PC-9 (cell line): ENCODE measurements around the gene KCTD7. TPM values are rescaled to one million over a fixed set of nuclear protein-coding genes. Genes with fewer than 3 reads are reported as not detected.
"Not testable (repeated sequence)": the region's sequence is repeated elsewhere in the genome, so short reads cannot be mapped to it uniquely, and the experiment has no call there.

ENCODE experiments used
- BruUV-seq: library from RNA; stranded (reverse); fragments of 400-500 nt; replicated peaks from 2 replicates; lab custom pipeline; 2021; lab: Mats Ljungman, UMichigan
- CTCF ChIA-PET: fragments of 300-600 bp; sonication (Branson Sonifier 250); formaldehyde crosslinking; loops from one replicate; lab custom pipeline; 2022; ENCODE audit warnings: antibody characterized with exemption; lab: Charles Lee
- POLR2A ChIA-PET: fragments of 300-600 bp; sonication (Branson Sonifier 250); formaldehyde crosslinking; loops from one replicate; lab custom pipeline; 2022; ENCODE audit warnings: antibody characterized with exemption; ENCODE audit not compliant: unreplicated experiment; lab: Charles Lee
- DNase-seq, 2 experiments: peaks; one replicate each; pipeline versions ENCODE4 v3.0.0 to v3.0.0-alpha.2; 2015 to 2022; ENCODE audit warnings: mixed read lengths in 1 of 2
- H2AFZ ChIP-seq: fragments of 200-600 bp; sonication (generic); 2 replicates; pipeline ENCODE4 v1.8.1; 2017; ENCODE audit warnings: antibody characterized with exemption
- H3F3A ChIP-seq: fragments of 200-600 bp; sonication (generic); 2 replicates; pipeline ENCODE4 v1.8.1; 2017; ENCODE audit warnings: antibody characterized with exemption, mild to moderate bottlenecking, low read depth; ENCODE audit not compliant: insufficient read depth
- H3K27ac ChIP-seq: fragments of 200-600 bp; sonication (generic); 2 replicates; pipeline ENCODE4 v1.6.1; 2016; ENCODE audit warnings: mixed run types
- H3K27me3 ChIP-seq: fragments of 200-600 bp; sonication (generic); 2 replicates; pipeline ENCODE4 v1.6.1; 2016; ENCODE audit warnings: low read depth, mixed run types; ENCODE audit not compliant: insufficient read depth
- H3K36me3 ChIP-seq: fragments of 200-600 bp; sonication (generic); 2 replicates; pipeline ENCODE4 v1.6.1; 2016; ENCODE audit warnings: low read depth, mixed run types
- H3K4me1 ChIP-seq: fragments of 200-600 bp; sonication (generic); replicated peaks from 2 replicates; pipeline ENCODE4 v1.6.1; 2016; ENCODE audit warnings: mixed run types; ENCODE audit not compliant: insufficient read depth
- H3K4me2 ChIP-seq: fragments of 200-600 bp; sonication (generic); 2 replicates; pipeline ENCODE4 v1.6.1; 2017; ENCODE audit warnings: mixed run types
- H3K4me3 ChIP-seq: fragments of 200-600 bp; sonication (generic); 2 replicates; pipeline ENCODE4 v1.6.1; 2016; ENCODE audit warnings: mixed run types
- H3K79me2 ChIP-seq: fragments of 200-600 bp; sonication (generic); 2 replicates; pipeline ENCODE4 v1.6.1; 2017; ENCODE audit warnings: low read depth, mixed run types
- H3K9me2 ChIP-seq: fragments of 200-600 bp; sonication (generic); 2 replicates; pipeline ENCODE4 v1.8.1; 2017; ENCODE audit warnings: mild to moderate bottlenecking; ENCODE audit not compliant: insufficient read depth
- H3K9me3 ChIP-seq: fragments of 200-600 bp; sonication (generic); 2 replicates; pipeline ENCODE4 v1.8.1; 2016; ENCODE audit warnings: low read depth; ENCODE audit not compliant: insufficient read depth
- H4K20me1 ChIP-seq: fragments of 200-600 bp; sonication (generic); 2 replicates; pipeline ENCODE4 v1.8.1; 2017; ENCODE audit not compliant: insufficient read depth
- CTCF ChIP-seq: fragments of 200-600 bp; sonication (generic); conservative IDR thresholded peaks from 2 replicates; pipeline ENCODE4 v1.6.1; 2017; ENCODE audit warnings: mixed run types, antibody characterized with exemption, mild to moderate bottlenecking, moderate library complexity
- EZH2 ChIP-seq: fragments of 200-600 bp; sonication (generic); IDR thresholded peaks from 2 replicates; pipeline ENCODE4 v1.8.0; 2017; ENCODE audit warnings: antibody characterized with exemption, low read depth
- intact Hi-C: fragments of 100-400 bp; cut with micrococcal nuclease; formaldehyde crosslinking; loops from one replicate; pipeline ENCODE4 v1.10.0; 2022; ENCODE audit not compliant: unreplicated experiment
- total RNA-seq: library from RNA; stranded (reverse); gene quantifications from 2 replicates; pipeline ENCODE4 v1.2.3, GENCODE V29; 2021

KCTD7 gene
- total RNA-seq, 1 experiment from 2014 or later, result 7.1 TPM

- Histone ChIP-seq H3K4me1 (no peaks in the 10 kb centered on the region), H3K36me3 (peaks cover 9% of the 10 kb centered on the region; the same call in 1 of the 2 replicates), H3K79me2 (peaks cover 87% of the 10 kb centered on the region), H4K20me1 (peaks cover 14% of the 10 kb centered on the region), H3K9me2 (no peaks in the 10 kb centered on the region), H3K4me2 (no peak overlapping the region), H3K4me3 (no peak overlapping the region), H3F3A (no peaks in the 10 kb centered on the region), H2AFZ (no peak overlapping the region), H3K9me3 (no peaks in the 10 kb centered on the region), H3K27ac (no peak overlapping the region), H3K27me3 (no peaks in the 10 kb centered on the region)
- CTCF ChIA-PET, result no interaction called here
- POLR2A ChIA-PET, result interaction anchor here (0.6 kb wide), 1 partner anchor 412 kb away, joined by 3 read pairs; the partner anchor contains the start of gene SBDS
- DNase-seq, result no peak
- TF ChIP-seq CTCF (no peak), EZH2 (no peak)
- intact Hi-C loops, result no loop called here
- BruUV-seq, result no TSS peak
These were observed 45.1 kb upstream of the KCTD7 start for GRCh38 chr7:66583490-66584110.

DNA sequence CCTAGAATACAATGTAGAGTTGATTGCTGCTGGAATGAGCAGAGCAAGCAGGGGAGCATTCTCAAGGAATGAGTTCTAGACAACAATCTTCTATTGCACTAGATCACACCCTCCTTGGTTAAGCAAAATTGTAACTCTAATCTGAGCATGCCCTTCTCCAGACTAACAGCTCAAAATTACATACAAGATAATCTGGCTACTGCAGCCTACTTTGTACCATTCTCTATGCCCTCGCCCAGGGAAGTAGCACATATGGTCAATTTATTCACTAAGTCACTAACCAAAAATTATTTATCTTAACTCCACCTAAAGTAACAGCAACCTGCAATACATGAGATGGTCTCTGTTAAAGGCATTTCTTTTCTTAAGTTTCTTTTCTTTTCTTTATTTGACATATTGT, 42.5 kb upstream of the KCTD7 start:
- H3K4me1 ChIP-seq, result peaks cover 10% of the 10 kb centered on the region
- H3K27ac ChIP-seq, result no peak overlapping the region
- H2AFZ ChIP-seq, result no peak overlapping the region
- no peak for DNase-seq
- H3F3A ChIP-seq, result no peaks in the 10 kb centered on the region
- H3K9me3 ChIP-seq, result no peaks in the 10 kb centered on the region
- no peak overlapping the region for H3K4me2 ChIP-seq
- no TSS peak for BruUV-seq
- POLR2A ChIA-PET, result no interaction called here
- H3K9me2 ChIP-seq, result no peaks in the 10 kb centered on the region
- H4K20me1 ChIP-seq, result peaks cover 29% of the 10 kb centered on the region; the same call in 1 of the 2 replicates
- H3K79me2 ChIP-seq, result peaks cover 93% of the 10 kb centered on the region
- CTCF ChIA-PET, result no interaction called here
- H3K4me3 ChIP-seq, result no peak overlapping the region
- intact Hi-C loops, result no loop called here
- H3K27me3 ChIP-seq, result no peaks in the 10 kb centered on the region
- H3K36me3 ChIP-seq, result peaks cover 9% of the 10 kb centered on the region; the same call in 1 of the 2 replicates
- no peak for TF ChIP-seq CTCF
- TF ChIP-seq EZH2, result no peak

DNA sequence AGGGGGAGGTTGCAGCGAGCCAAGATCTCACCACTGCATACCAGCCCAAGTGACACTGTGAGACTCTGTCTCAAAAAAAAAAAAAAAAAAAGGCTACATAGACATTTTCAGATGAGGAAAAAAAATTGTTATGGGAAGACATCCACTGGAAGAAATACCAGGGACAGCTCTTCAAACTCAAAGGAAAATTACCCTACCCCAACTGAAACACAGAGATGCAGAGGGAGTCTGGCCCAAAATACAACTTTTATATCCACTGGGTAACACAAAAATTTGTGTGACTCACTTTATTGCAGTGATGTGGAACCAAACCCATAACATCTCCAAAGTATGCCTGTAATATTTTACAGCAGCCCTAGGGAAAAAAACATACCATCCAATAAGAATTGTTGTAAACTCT, 40.5 kb upstream of the KCTD7 start:
- CTCF ChIA-PET, DNase-seq, H3F3A ChIP-seq, H3K4me3 ChIP-seq, intact Hi-C loops, H3K9me2 ChIP-seq, H3K9me3 ChIP-seq, BruUV-seq, H3K4me2 ChIP-seq, H2AFZ ChIP-seq, H3K27me3 ChIP-seq, H3K27ac ChIP-seq, H3K36me3 ChIP-seq: not testable (repeated sequence)
- H3K79me2 ChIP-seq, result peaks cover 88% of the 10 kb centered on the region
- peaks cover 29% of the 10 kb centered on the region; the same call in 1 of the 2 replicates for H4K20me1 ChIP-seq
- POLR2A ChIA-PET, result interaction anchor here (0.6 kb wide), 1 partner anchor 126 kb away, joined by 3 read pairs; no protein-coding TSS in a partner anchor
- peaks cover 17% of the 10 kb centered on the region for H3K4me1 ChIP-seq

DNA sequence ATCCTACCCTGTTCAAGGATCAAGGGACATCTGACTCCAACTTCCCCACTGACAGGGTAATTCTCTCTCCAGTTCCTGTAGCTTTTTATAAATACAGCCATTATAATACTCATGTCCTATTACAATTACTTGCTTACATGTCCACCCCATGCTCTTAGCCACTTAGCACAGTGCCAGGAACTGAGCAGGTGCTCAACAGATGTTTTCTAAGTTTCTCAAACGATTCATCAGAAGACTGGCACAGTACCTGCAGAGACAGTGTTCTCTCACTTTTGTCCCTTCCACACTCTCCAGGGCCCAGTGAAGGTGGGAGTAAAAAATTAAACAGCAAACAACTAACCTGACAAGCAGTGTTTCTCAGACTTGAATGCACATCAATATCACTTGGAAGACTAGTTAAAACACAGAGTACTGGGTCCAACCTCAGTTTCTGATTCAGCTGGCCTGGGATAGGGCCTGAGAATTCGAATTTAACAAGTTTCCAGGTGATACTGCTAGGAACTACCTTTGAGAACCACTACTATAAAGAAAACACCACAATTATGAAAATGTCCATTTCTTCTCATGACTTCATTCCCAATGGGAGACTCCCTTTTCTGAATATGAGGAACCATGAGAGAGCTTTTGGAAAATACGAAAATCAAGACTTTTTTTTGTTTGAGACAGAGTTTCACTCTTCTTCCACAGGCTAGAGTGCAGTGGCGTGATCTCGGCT, 39.7 kb upstream of the KCTD7 start:
- intact Hi-C loops, H3K36me3 ChIP-seq, H3F3A ChIP-seq, BruUV-seq, H3K27ac ChIP-seq, H3K4me3 ChIP-seq, DNase-seq, H3K27me3 ChIP-seq, H3K9me3 ChIP-seq, H3K9me2 ChIP-seq, H3K4me2 ChIP-seq, POLR2A ChIA-PET, H2AFZ ChIP-seq: not testable (repeated sequence)
- H3K79me2 ChIP-seq, result peaks cover 81% of the 10 kb centered on the region
- H3K4me1 ChIP-seq, result peaks cover 17% of the 10 kb centered on the region
- H4K20me1 ChIP-seq, result peaks cover 29% of the 10 kb centered on the region; the same call in 1 of the 2 replicates
- CTCF ChIA-PET, result interaction anchor here (0.7 kb wide), 2 partner anchors 35 to 84 kb away, joined by 3 to 4 read pairs; no protein-coding TSS in a partner anchor

DNA sequence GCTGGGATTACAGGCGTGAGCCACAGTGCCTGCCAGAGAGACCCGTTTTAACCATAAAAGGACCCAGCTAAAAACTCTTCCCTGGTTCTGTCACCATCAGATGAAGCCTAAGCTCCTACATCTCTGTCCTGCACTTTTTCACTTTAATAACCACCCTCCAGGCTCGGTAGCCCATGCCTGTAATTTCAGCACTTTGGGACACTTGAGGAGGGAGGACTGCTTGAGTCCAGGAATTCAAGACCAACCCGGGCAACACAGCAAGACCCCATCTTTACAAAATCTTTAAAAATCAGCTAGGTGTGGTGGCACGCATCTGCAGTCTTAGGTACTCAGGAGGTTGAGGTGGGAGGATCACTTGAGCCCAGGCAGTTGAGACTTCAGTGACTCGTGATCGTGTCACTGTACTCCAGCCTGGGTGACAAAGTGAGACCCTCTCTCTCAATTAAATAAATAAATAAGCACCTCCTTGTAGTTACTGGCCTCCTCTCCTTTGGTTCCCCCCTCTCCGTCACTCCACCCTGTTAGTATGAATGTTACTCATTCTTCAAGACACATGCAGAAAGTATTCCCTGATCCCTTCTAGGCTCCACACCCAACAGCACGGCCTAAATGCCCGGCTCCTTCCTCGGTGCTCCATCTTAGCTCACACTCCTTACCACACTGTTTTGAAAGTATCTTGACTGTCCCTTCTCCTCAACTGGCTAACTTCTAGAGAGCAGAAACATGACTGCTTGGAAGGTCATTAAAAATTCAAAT, 38.2 kb upstream of the KCTD7 start:
- Histone ChIP-seq H2AFZ (0 out of 2 replicates have a peak overlapping the region, but pooled peaks have one; percentile 87), H3K79me2 (peaks cover 71% of the 10 kb centered on the region), H3K4me2 (peak overlapping the region; percentile 84), H4K20me1 (peaks cover 21% of the 10 kb centered on the region; the same call in 1 of the 2 replicates), H3K27ac (peak overlapping the region; percentile 43), H3K4me1 (peaks cover 17% of the 10 kb centered on the region), H3K4me3 (peak overlapping the region; percentile 97)
- H3K36me3 ChIP-seq, H3F3A ChIP-seq, CTCF ChIA-PET, H3K9me3 ChIP-seq, H3K27me3 ChIP-seq, H3K9me2 ChIP-seq, BruUV-seq: not testable (repeated sequence)
- DNase-seq, result peak in 1 of 2 experiments; percentile 47
- POLR2A ChIA-PET, result interaction anchor here (0.6 to 0.7 kb wide), 2 partner anchors 38 to 150 kb away, joined by 3 to 7 read pairs; partner anchors contain the start of gene KCTD7
- intact Hi-C loops, result loop anchor here (5.0 kb wide), 1 partner anchor 37 kb away; the partner anchor contains the start of gene KCTD7
